Endodermal cell (in vitro differentiated cells): ENCODE data around the gene TPST2. TPM values are rescaled to one million over a fixed set of nuclear protein-coding genes. Genes with fewer than 3 reads are reported as not detected.

Source experiments
- DNase-seq: peaks from one replicate; pipeline ENCODE4 v3.0.0-alpha.2; 2017
- H3K27ac ChIP-seq: 2 replicates; pipeline ENCODE4 v1.5.1; 2013; ENCODE audit warnings: mild to moderate bottlenecking, low read depth, low read length, moderate library complexity
- H3K27me3 ChIP-seq: 2 replicates; pipeline ENCODE4 v1.6.1; 2013; ENCODE audit warnings: mild to moderate bottlenecking, low read length, moderate library complexity; ENCODE audit not compliant: insufficient read depth, control insufficient read depth, poor library complexity, severe bottlenecking
- H3K36me3 ChIP-seq: 2 replicates; pipeline ENCODE4 v1.7.0; 2013; ENCODE audit warnings: mild to moderate bottlenecking, low read length, moderate library complexity; ENCODE audit not compliant: control insufficient read depth, insufficient read depth
- H3K4me1 ChIP-seq: one replicate; pipeline ENCODE4 v1.7.0; 2013; ENCODE audit warnings: low read length; ENCODE audit not compliant: control insufficient read depth, insufficient read depth
- H3K4me3 ChIP-seq: 2 replicates; pipeline ENCODE4 v1.5.1; 2013; ENCODE audit warnings: mild to moderate bottlenecking, low read length, moderate library complexity
- H3K9ac ChIP-seq: 2 replicates; pipeline ENCODE4 v1.6.1; 2013; ENCODE audit warnings: mild to moderate bottlenecking, low read length, moderate library complexity; ENCODE audit not compliant: poor library complexity, severe bottlenecking; ENCODE audit errors: extremely low read depth
- H3K9me3 ChIP-seq: 2 replicates; pipeline ENCODE4 v1.6.1; 2013; ENCODE audit warnings: mild to moderate bottlenecking, low read length, moderate library complexity; ENCODE audit not compliant: control insufficient read depth
- H3K27ac Mint-ChIP-seq: 2 replicates; pipeline ENCODE4 v1.8.0; 2020; ENCODE audit warnings: mixed read lengths
- H3K27me3 Mint-ChIP-seq: 2 replicates; pipeline ENCODE4 v1.8.0; 2021; ENCODE audit warnings: mild to moderate bottlenecking, mixed read lengths; ENCODE audit not compliant: insufficient read depth
- H3K36me3 Mint-ChIP-seq: 2 replicates; pipeline ENCODE4 v1.8.0; 2020; ENCODE audit warnings: low read depth, mixed read lengths
- H3K4me1 Mint-ChIP-seq: 2 replicates; pipeline ENCODE4 v1.8.0; 2020; ENCODE audit warnings: mixed read lengths
- H3K4me3 Mint-ChIP-seq: 2 replicates; pipeline ENCODE4 v1.8.0; 2020; ENCODE audit warnings: mild to moderate bottlenecking, moderate library complexity, mixed read lengths
- H3K9me3 Mint-ChIP-seq: 2 replicates; pipeline ENCODE4 v1.8.0; 2020; ENCODE audit warnings: mild to moderate bottlenecking, mixed read lengths
- WGBS, 2 experiments: methylation state at CpG; one replicate each; pipeline versions ENCODE4 v1.1.5 to v1.1.7; 2013; ENCODE audit warnings: missing lambda C conversion rate in 2 of 2, mixed read lengths in 1 of 2; ENCODE audit not compliant: insufficient coverage in 1 of 2, insufficient read length in 1 of 2; 5-methylcytosine and 5-hydroxymethylcytosine counted together
- total RNA-seq, 2 donors: library from RNA; stranded (reverse); fragmentation: NEBNext Ultra II Directional in 1 of 2; extraction: Animal tissue kit (Norgen Biotek cat#: 25700) in 1 of 2; gene quantifications; 2 replicates in 1 of 2; 3 replicates in 1 of 2; pipeline ENCODE4 v1.2.1, GENCODE V29; 2021
- TF ChIP-seq, protein P1 (sequence below): fragments of 200-600 bp; sonication (generic); conservative IDR thresholded peaks from 2 replicates; pipeline ENCODE4 v1.5.0; 2021; ENCODE audit warnings: antibody characterized with exemption, mild to moderate bottlenecking

The TPST2 gene
- total RNA-seq, 2 donors from 2014 or later = 38.9 to 53.2 TPM

DNA sequence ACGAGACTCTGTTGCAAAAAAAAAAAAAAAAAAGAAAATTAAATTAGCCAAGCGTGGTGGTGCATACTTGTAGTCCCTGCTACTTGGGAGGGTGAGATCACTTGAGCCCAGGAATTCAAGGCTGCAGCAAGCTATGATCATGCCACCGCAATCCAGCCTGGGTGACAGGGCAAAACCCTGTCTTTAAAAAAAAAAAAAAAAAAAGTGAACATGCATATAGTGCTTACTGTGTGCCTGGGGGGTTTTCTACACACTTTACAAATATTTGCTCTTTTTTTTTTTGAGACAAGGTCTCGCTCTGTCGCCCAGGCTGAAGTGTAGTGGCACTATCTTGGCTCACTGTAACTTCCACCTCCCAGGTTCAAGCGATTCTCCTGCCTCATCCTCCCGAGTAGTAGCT, 12.9 kb downstream of the TPST2 start:
- TF ChIP-seq, protein P1, sequence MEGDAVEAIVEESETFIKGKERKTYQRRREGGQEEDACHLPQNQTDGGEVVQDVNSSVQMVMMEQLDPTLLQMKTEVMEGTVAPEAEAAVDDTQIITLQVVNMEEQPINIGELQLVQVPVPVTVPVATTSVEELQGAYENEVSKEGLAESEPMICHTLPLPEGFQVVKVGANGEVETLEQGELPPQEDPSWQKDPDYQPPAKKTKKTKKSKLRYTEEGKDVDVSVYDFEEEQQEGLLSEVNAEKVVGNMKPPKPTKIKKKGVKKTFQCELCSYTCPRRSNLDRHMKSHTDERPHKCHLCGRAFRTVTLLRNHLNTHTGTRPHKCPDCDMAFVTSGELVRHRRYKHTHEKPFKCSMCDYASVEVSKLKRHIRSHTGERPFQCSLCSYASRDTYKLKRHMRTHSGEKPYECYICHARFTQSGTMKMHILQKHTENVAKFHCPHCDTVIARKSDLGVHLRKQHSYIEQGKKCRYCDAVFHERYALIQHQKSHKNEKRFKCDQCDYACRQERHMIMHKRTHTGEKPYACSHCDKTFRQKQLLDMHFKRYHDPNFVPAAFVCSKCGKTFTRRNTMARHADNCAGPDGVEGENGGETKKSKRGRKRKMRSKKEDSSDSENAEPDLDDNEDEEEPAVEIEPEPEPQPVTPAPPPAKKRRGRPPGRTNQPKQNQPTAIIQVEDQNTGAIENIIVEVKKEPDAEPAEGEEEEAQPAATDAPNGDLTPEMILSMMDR = no peak
- Histone ChIP-seq H3K4me1 (no peaks in the 10 kb centered on the region), H3K9me3 (no peaks in the 10 kb centered on the region), H3K36me3 (peaks cover 16% of the 10 kb centered on the region), H3K9ac (no peak overlapping the region), H3K4me3 (no peak overlapping the region), H3K27ac (no peak overlapping the region), H3K27me3 (no peaks in the 10 kb centered on the region)
- Mint-ChIP-seq H3K27ac (no peak overlapping the region), H3K4me3 (no peak overlapping the region), H3K9me3 (no peaks in the 10 kb centered on the region), H3K27me3 (no peaks in the 10 kb centered on the region), H3K4me1 (peaks cover 54% of the 10 kb centered on the region), H3K36me3 (peaks cover 20% of the 10 kb centered on the region)
- DNase-seq = no peak
- WGBS, 2 experiments = 90 to 99% methylated on average over 3 to 6 of the region's 7 CpGs

DNA sequence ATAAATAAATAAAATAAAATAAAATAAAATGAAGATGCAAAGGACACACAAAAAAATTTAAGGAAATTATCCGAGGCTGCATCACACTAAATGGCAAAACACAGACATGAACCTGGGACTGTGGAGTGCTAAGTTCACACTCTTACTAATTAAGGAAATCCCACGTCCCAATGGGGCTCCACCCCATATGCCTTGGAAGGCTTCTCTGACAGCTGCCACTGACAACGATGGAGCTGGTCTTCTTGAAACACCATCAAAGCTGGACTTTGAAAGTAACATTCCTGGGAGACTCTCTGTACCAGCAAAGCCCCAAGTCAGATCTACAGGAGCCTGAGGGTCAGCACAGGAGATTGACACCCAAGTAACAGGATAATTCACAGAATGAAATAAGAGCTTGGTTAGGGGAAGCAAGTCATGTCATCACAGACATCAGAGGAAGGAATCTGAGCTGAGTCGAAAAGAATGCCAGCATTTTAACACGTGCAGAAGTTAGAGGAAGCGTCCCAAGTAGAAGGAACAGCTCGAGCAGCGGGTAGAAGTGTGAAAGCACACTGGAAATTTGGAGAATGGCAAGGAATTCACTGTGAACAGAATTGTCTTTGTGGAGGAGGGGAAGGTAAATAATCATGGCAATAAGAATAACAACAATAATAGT, 13.8 kb downstream of the TPST2 start:
- 81 to 85% methylated on average over 7 to 8 of the region's 8 CpGs for WGBS, 2 experiments
- H3K27me3 ChIP-seq = no peaks in the 10 kb centered on the region
- H3K9me3 ChIP-seq = no peaks in the 10 kb centered on the region
- H3K4me3 ChIP-seq = no peak overlapping the region
- TF ChIP-seq, protein P1 = no peak
- Mint-ChIP-seq H3K27ac (no peak overlapping the region), H3K9me3 (no peaks in the 10 kb centered on the region), H3K4me3 (no peak overlapping the region), H3K36me3 (peaks cover 20% of the 10 kb centered on the region), H3K4me1 (peaks cover 62% of the 10 kb centered on the region), H3K27me3 (no peaks in the 10 kb centered on the region)
- no peak for DNase-seq
- no peak overlapping the region for H3K27ac ChIP-seq
- peaks cover 9% of the 10 kb centered on the region for H3K36me3 ChIP-seq
- no peak overlapping the region for H3K9ac ChIP-seq
- H3K4me1 ChIP-seq = no peaks in the 10 kb centered on the region

DNA sequence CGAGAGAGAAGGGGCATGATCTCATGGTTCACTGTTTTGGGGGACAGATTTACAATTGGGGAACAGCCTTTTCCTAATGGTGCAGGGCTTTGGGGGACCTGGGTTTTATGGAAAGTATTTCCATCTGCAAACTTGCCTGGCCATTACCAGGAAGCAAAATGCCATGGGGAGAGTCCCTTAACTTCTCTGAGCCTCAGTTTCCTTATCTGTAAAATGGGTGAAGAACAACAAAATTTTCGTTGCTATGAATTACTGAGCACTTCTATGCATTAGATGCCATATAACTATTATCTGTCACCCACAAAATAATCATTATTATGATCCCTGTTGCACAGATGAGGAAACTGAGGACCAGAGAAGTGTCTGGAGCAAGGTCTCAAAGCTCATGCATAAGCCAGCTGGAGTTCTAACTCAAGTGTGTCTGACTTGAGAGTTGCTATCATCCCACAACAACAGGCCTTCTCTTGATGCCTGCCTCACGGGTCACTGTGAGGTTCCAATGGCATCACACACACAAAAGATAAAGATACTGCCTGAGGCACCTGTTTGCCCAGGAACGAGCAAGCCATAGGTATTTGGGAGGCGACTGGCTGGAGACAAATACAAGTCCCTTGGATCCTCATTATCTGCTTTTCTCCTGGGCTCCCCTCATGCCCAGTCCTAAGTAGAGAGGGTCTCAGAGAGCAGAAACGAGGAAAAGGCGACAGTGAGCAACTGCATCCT, 15.8 kb downstream of the TPST2 start:
- WGBS, 2 experiments = 89 to 93% methylated on average over 4 to 7 of the region's 7 CpGs
- H3K27me3 Mint-ChIP-seq = no peaks in the 10 kb centered on the region
- H3K36me3 Mint-ChIP-seq = peaks cover 28% of the 10 kb centered on the region
- H3K4me3 Mint-ChIP-seq = no peak overlapping the region
- Histone ChIP-seq H3K9ac (no peak overlapping the region), H3K27ac (no peak overlapping the region), H3K9me3 (no peaks in the 10 kb centered on the region), H3K4me3 (no peak overlapping the region), H3K4me1 (no peaks in the 10 kb centered on the region), H3K27me3 (no peaks in the 10 kb centered on the region), H3K36me3 (peaks cover 9% of the 10 kb centered on the region)
- H3K9me3 Mint-ChIP-seq = no peaks in the 10 kb centered on the region
- no peak for DNase-seq
- H3K4me1 Mint-ChIP-seq = peaks cover 54% of the 10 kb centered on the region
- H3K27ac Mint-ChIP-seq = no peak overlapping the region
- TF ChIP-seq, protein P1 = no peak
